K562 (cell line): Measurements from ENCODE around the gene HSPA1B. TPM values are rescaled to one million over a fixed set of nuclear protein-coding genes. Genes with fewer than 3 reads are reported as not detected.

Experiments
- ATF1 ChIP-seq, 2 experiments: fragments of 450-650 bp in 1 of 2; IDR thresholded peaks; 2 replicates each; pipeline ENCODE4 v1.6.1; 2016; ENCODE audit warnings: missing compliant biosample characterization in 1 of 2, missing genetic modification characterization in 1 of 2
- ELF1 ChIP-seq: fragments of 200-800 bp; sonication (Bioruptor generic); IDR thresholded peaks from 2 replicates; pipeline ENCODE4 v1.6.1; 2016; ENCODE audit warnings: missing genetic modification characterization, missing compliant biosample characterization
- FOS ChIP-seq: IDR thresholded peaks from 3 replicates; pipeline ENCODE4 v1.6.1; 2011; ENCODE audit not compliant: insufficient read length; ENCODE audit errors: extremely low read depth
- HOXB6 ChIP-seq: fragments of 250-450 bp; sonication (Bioruptor Pico); IDR thresholded peaks from 2 replicates; pipeline ENCODE4 v1.5.1; 2022; ENCODE audit warnings: mild to moderate bottlenecking, borderline replicate concordance
- MECOM ChIP-seq: fragments of 250-450 bp; sonication (Bioruptor Pico); IDR thresholded peaks from 2 replicates; pipeline ENCODE4 v1.8.0; 2022; ENCODE audit warnings: inconsistent platforms
- MTA1 ChIP-seq: fragments of 450-650 bp; IDR thresholded peaks from 2 replicates; pipeline ENCODE4 v1.6.1; 2017; ENCODE audit warnings: borderline replicate concordance
- MTA3 ChIP-seq: fragments of 450-650 bp; formaldehyde crosslinking; IDR thresholded peaks from 2 replicates; pipeline ENCODE4 v1.6.1; 2017; ENCODE audit warnings: mild to moderate bottlenecking, borderline replicate concordance
- MYC ChIP-seq, 2 experiments: fragments of 250-450 bp in 1 of 2; sonication (Bioruptor Pico) in 1 of 2; IDR thresholded peaks; 2 replicates each; pipeline versions ENCODE4 v1.5.1 to v1.6.1; 2012 to 2021; ENCODE audit warnings: low read depth in 2 of 2, borderline replicate concordance in 1 of 2, improper control_type of control experiment in 1 of 2, low read length in 1 of 2, mild to moderate bottlenecking in 1 of 2, moderate library complexity in 1 of 2
- NFATC3 ChIP-seq: fragments of 450-650 bp; IDR thresholded peaks from 2 replicates; pipeline ENCODE4 v1.6.1; 2017; ENCODE audit warnings: mild to moderate bottlenecking
- NFIC ChIP-seq: fragments of 450-650 bp; IDR thresholded peaks from 2 replicates; pipeline ENCODE4 v1.6.1; 2017; ENCODE audit warnings: mild to moderate bottlenecking, inconsistent platforms
- NFIX ChIP-seq: fragments of 250-450 bp; sonication (Bioruptor Pico); IDR thresholded peaks from 2 replicates; pipeline ENCODE4 v1.4.0; 2020; ENCODE audit warnings: low read depth, mild to moderate bottlenecking, moderate library complexity
- SMARCE1 ChIP-seq: fragments of 450-650 bp; IDR thresholded peaks from 2 replicates; pipeline ENCODE4 v1.7.1; 2016; ENCODE audit warnings: mild to moderate bottlenecking
- SRSF3 ChIP-seq: fragments of 200-400 bp; formaldehyde crosslinking; IDR thresholded peaks from 2 replicates; pipeline ENCODE4 v1.6.1; 2016; ENCODE audit warnings: mild to moderate bottlenecking, low read length, moderate library complexity; ENCODE audit not compliant: insufficient read depth
- TCF7 ChIP-seq: sonication (generic); IDR thresholded peaks from 2 replicates; pipeline ENCODE4 v1.6.1; 2016; ENCODE audit warnings: antibody characterized with exemption, borderline replicate concordance
- TSC22D4 ChIP-seq: fragments of 450-650 bp; IDR thresholded peaks from 2 replicates; pipeline ENCODE4 v1.6.1; 2016; ENCODE audit warnings: missing genetic modification characterization, missing biosample characterization, control low read depth
- ZC3H4 ChIP-seq: sonication (generic); formaldehyde crosslinking; IDR thresholded peaks from 2 replicates; pipeline ENCODE4 v1.9.0; 2021; ENCODE audit warnings: missing genetic modification reagents, borderline replicate concordance
- ZFP1 ChIP-seq: fragments of 450-650 bp; formaldehyde crosslinking; IDR thresholded peaks from 2 replicates; pipeline ENCODE4 v1.4.0; 2020; ENCODE audit warnings: mild to moderate bottlenecking, mixed read lengths
- ZNF507 ChIP-seq: conservative IDR thresholded peaks from 2 replicates; pipeline ENCODE4 v1.6.1; 2017; ENCODE audit warnings: missing genetic modification characterization, missing compliant biosample characterization
- ZNF584 ChIP-seq: fragments of 200-800 bp; sonication (Bioruptor generic); IDR thresholded peaks from 2 replicates; pipeline ENCODE4 v1.6.1; 2016; ENCODE audit warnings: low read depth, mild to moderate bottlenecking, missing genetic modification characterization, missing compliant biosample characterization
- ZNF778 ChIP-seq: fragments of 450-650 bp; formaldehyde crosslinking; IDR thresholded peaks from 2 replicates; pipeline ENCODE4 v1.4.0; 2020; ENCODE audit warnings: mild to moderate bottlenecking, moderate library complexity
- polyA plus RNA-seq, 8 experiments: library from polyadenylated mRNA; depleted of rRNA in 4 of 8; stranded (reverse) in 5 of 8; unstranded in 3 of 8; fragments of >200 nt; fragmentation: Nextera tagmentation in 2 of 8; fragmentation: Illumina TruSeq in 1 of 8; extraction: Ambion mirVana in 2 of 8; extraction: Trizol in 1 of 8; gene quantifications; 2 replicates each; pipeline versions ENCODE4 v1.2.1 to v1.2.3, GENCODE V29; 2011 to 2014; ENCODE audit warnings: inconsistent platforms in 1 of 8, missing spikeins in 1 of 8
- total RNA-seq, 7 experiments: library from RNA; depleted of rRNA in 6 of 7; stranded (reverse); fragments of >200 nt in 6 of 7; fragmentation: Illumina TruSeq in 2 of 7; extraction: Trizol in 2 of 7; gene quantifications; 2 replicates each; pipeline versions ENCODE4 v1.2.1 to v1.2.3, GENCODE V29; 2011 to 2021; ENCODE audit warnings: low replicate concordance in 1 of 7
- TF ChIP-seq, protein P1 (sequence below): fragments of 450-650 bp; IDR thresholded peaks from 2 replicates; pipeline ENCODE4 v1.6.1; 2016
- TF ChIP-seq, protein P2 (sequence below), 3 experiments: fragments of 200-800 bp in 1 of 3; sonication (Bioruptor generic) in 1 of 3; sonication (generic) in 1 of 3; formaldehyde crosslinking in 1 of 3; IDR thresholded peaks; 2 replicates each; pipeline versions ENCODE4 v1.6.1 to v1.8.0; 2016 to 2022; ENCODE audit warnings: mild to moderate bottlenecking in 2 of 3, missing compliant biosample characterization in 2 of 3, missing genetic modification characterization in 2 of 3, missing genetic modification reagents in 1 of 3
- TF ChIP-seq, protein P3 (sequence below): sonication (generic); formaldehyde crosslinking; IDR thresholded peaks from 2 replicates; pipeline ENCODE4 v1.8.0; 2022; ENCODE audit warnings: mild to moderate bottlenecking, low read depth, missing genetic modification reagents
- TF ChIP-seq, protein P4 (sequence below), 2 experiments: fragments of 450-650 bp in 1 of 2; sonication (generic) in 1 of 2; formaldehyde crosslinking; conservative IDR thresholded peaks; 2 replicates each; pipeline versions ENCODE4 v1.4.0 to v1.8.1; 2020 to 2022; ENCODE audit warnings: mild to moderate bottlenecking in 1 of 2, missing genetic modification reagents in 1 of 2

The HSPA1B gene
- total and polyA plus RNA-seq, 9 of the 15 experiments (the other 6 are each of a cell fraction or from before 2014, with no cell fraction given) = 0.27 to 227 (median 51.2) TPM

DNA sequence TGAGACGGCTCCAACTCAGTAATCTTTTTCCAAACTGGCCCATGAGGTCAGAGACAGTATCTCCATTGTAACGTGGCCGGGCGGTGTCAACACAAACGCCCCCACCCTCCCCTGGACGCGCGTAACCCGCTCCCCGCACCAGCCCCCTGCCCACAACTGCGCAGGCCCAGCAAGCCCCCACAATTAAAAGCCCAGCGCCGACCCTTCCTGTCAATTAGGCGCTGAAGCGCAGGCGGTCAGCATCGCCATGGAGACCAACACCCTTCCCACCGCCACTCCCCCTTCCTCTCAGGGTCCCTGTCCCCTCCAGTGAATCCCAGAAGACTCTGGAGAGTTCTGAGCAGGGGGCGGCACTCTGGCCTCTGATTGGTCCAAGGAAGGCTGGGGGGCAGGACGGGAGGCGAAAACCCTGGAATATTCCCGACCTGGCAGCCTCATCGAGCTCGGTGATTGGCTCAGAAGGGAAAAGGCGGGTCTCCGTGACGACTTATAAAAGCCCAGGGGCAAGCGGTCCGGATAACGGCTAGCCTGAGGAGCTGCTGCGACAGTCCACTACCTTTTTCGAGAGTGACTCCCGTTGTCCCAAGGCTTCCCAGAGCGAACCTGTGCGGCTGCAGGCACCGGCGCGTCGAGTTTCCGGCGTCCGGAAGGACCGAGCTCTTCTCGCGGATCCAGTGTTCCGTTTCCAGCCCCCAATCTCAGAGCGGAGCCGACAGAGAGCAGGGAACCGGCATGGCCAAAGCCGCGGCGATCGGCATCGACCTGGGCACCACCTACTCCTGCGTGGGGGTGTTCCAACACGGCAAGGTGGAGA, 12.3 kb upstream of the HSPA1B start, which contains the start of the genes HSPA1A and HSPA1L (continued):
- TF ChIP-seq, protein P1, sequence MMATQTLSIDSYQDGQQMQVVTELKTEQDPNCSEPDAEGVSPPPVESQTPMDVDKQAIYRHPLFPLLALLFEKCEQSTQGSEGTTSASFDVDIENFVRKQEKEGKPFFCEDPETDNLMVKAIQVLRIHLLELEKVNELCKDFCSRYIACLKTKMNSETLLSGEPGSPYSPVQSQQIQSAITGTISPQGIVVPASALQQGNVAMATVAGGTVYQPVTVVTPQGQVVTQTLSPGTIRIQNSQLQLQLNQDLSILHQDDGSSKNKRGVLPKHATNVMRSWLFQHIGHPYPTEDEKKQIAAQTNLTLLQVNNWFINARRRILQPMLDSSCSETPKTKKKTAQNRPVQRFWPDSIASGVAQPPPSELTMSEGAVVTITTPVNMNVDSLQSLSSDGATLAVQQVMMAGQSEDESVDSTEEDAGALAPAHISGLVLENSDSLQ = peak; percentile 86
- TF ChIP-seq MTA3 (peak; percentile 100), TSC22D4 (no peak), NFIX (CRISPR knock-in tag) (no peak), ZNF507 (tag) (no peak), MYC (IDR thresholded peaks at IDR 0.05; ENCODE audit: low read depth, low read length) (peak; percentile 58), MYC (CRISPR knock-in tag; IDR thresholded peaks at IDR 0.05; ENCODE audit: borderline replicate concordance, low read depth) (peak; percentile 86; the same call in 1 of the 2 replicates), MTA1 (no peak; the same call in none of the 2 replicates), FOS (peak; percentile 83), ZC3H4 (CRISPR knock-in tag) (peak; percentile 97; the same call in 1 of the 2 replicates), ZFP1 (CRISPR knock-in tag) (peak; percentile 73; the same call in 1 of the 2 replicates), NFIC (no peak), MECOM (CRISPR knock-in tag) (peak; percentile 87), SMARCE1 (peak; percentile 46; the same call in 1 of the 2 replicates), ATF1 (CRISPR knock-in tag; IDR thresholded peaks at IDR 0.05) (no peak), ATF1 (tag; IDR thresholded peaks at IDR 0.05) (peak; percentile 74), ZNF778 (CRISPR knock-in tag) (no peak), SRSF3 (no peak), ELF1 (tag) (no peak), TCF7 (peak; percentile 57; the same call in 1 of the 2 replicates), NFATC3 (no peak), HOXB6 (no peak), ZNF584 (no peak)
- TF ChIP-seq, protein P2, sequence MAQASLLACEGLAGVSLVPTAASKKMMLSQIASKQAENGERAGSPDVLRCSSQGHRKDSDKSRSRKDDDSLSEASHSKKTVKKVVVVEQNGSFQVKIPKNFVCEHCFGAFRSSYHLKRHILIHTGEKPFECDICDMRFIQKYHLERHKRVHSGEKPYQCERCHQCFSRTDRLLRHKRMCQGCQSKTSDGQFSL (CRISPR knock-in tag; IDR thresholded peaks at IDR 0.05) = peak; percentile 65; the same call in 1 of the 2 replicates
- TF ChIP-seq, protein P2 (tag; IDR thresholded peaks at IDR 0.05) = no peak; a peak in 2 of 4 replicates
- TF ChIP-seq, protein P3, sequence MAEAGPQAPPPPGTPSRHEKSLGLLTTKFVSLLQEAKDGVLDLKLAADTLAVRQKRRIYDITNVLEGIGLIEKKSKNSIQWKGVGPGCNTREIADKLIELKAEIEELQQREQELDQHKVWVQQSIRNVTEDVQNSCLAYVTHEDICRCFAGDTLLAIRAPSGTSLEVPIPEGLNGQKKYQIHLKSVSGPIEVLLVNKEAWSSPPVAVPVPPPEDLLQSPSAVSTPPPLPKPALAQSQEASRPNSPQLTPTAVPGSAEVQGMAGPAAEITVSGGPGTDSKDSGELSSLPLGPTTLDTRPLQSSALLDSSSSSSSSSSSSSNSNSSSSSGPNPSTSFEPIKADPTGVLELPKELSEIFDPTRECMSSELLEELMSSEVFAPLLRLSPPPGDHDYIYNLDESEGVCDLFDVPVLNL (CRISPR knock-in tag) = peak; percentile 71; the same call in 1 of the 2 replicates
- TF ChIP-seq, protein P4, sequence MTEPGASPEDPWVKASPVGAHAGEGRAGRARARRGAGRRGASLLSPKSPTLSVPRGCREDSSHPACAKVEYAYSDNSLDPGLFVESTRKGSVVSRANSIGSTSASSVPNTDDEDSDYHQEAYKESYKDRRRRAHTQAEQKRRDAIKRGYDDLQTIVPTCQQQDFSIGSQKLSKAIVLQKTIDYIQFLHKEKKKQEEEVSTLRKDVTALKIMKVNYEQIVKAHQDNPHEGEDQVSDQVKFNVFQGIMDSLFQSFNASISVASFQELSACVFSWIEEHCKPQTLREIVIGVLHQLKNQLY (CRISPR knock-in tag; conservative IDR thresholded peaks at IDR 0.05) = peak in 1 of 2 experiments; percentile 97; a peak in 2 of 4 replicates
